OCI-LY1 (cell line): ENCODE data around the gene PPP2R2C.

ENCODE experiments used
- H2AFZ ChIP-seq: fragments of 200-600 bp; sonication (generic), shearing (Covaris generic); 2 replicates; pipeline ENCODE4 v1.6.0; 2014; ENCODE audit warnings: antibody characterized with exemption, mild to moderate bottlenecking, low read length
- H3F3A ChIP-seq: fragments of 200-600 bp; sonication (generic), shearing (Covaris generic); 2 replicates; pipeline ENCODE4 v1.6.0; 2014; ENCODE audit warnings: mild to moderate bottlenecking, antibody characterized with exemption, low read length, moderate library complexity; ENCODE audit not compliant: insufficient read depth
- H3K27ac ChIP-seq: fragments of 200-600 bp; sonication (generic); 2 replicates; pipeline ENCODE4 v1.5.1; 2014; ENCODE audit warnings: low read length, mixed run types, mild to moderate bottlenecking, low read depth; ENCODE audit not compliant: poor library complexity, severe bottlenecking
- H3K27me3 ChIP-seq: fragments of 200-600 bp; sonication (generic); 2 replicates; pipeline ENCODE4 v1.6.0; 2014; ENCODE audit warnings: antibody characterized with exemption, mild to moderate bottlenecking, low read length, moderate library complexity; ENCODE audit not compliant: insufficient read depth
- H3K36me3 ChIP-seq: fragments of 200-600 bp; sonication (generic); 2 replicates; pipeline ENCODE4 v1.6.1; 2014; ENCODE audit warnings: mild to moderate bottlenecking, antibody characterized with exemption, low read length, moderate library complexity, mixed read lengths; ENCODE audit not compliant: insufficient read depth
- H3K4me1 ChIP-seq: fragments of 200-600 bp; sonication (generic); 2 replicates; pipeline ENCODE4 v1.5.1; 2014; ENCODE audit warnings: mild to moderate bottlenecking, low read length, moderate library complexity; ENCODE audit not compliant: insufficient read depth, severe bottlenecking
- H3K4me2 ChIP-seq: fragments of 200-600 bp; sonication (generic), shearing (Covaris generic); 2 replicates; pipeline ENCODE4 v1.6.1; 2014; ENCODE audit warnings: low read length
- H3K4me3 ChIP-seq: fragments of 200-600 bp; sonication (generic); 2 replicates; pipeline ENCODE4 v1.5.1; 2014; ENCODE audit warnings: low read length, low read depth, mild to moderate bottlenecking, mixed read lengths; ENCODE audit not compliant: poor library complexity, severe bottlenecking
- H3K79me2 ChIP-seq: fragments of 200-600 bp; shearing (Covaris generic); 2 replicates; pipeline ENCODE4 v1.6.1; 2016; ENCODE audit warnings: mixed run types, low read length, mixed read lengths; ENCODE audit not compliant: insufficient read depth
- H3K9ac ChIP-seq: fragments of 200-600 bp; sonication (generic), shearing (Covaris generic); 2 replicates; pipeline ENCODE4 v1.6.1; 2014; ENCODE audit warnings: mild to moderate bottlenecking, low read length, mixed read lengths
- H3K9me2 ChIP-seq: fragments of 200-600 bp; sonication (generic), shearing (Covaris generic); 2 replicates; pipeline ENCODE4 v1.6.1; 2014; ENCODE audit warnings: low read depth, mild to moderate bottlenecking, low read length, mixed read lengths
- H3K9me3 ChIP-seq: fragments of 200-600 bp; shearing (Covaris generic); 2 replicates; pipeline ENCODE4 v1.6.1; 2014; ENCODE audit warnings: low read length, mixed read lengths
- H4K20me1 ChIP-seq: fragments of 200-600 bp; sonication (generic), shearing (Covaris generic); 2 replicates; pipeline ENCODE4 v1.6.0; 2016; ENCODE audit warnings: mild to moderate bottlenecking, low read length; ENCODE audit not compliant: insufficient read depth
- EZH2 ChIP-seq: fragments of 200-600 bp; sonication (generic), shearing (Covaris generic); IDR thresholded peaks from 2 replicates; pipeline ENCODE4 v1.8.0; 2017; ENCODE audit warnings: borderline replicate concordance, mixed run types, mild to moderate bottlenecking, antibody characterized with exemption, low read length, moderate library complexity, mixed read lengths
- TF ChIP-seq, protein P1 (sequence below): fragments of 200-600 bp; sonication (generic), shearing (Covaris generic); IDR thresholded peaks from 2 replicates; pipeline ENCODE4 v1.5.1; 2017; ENCODE audit warnings: mild to moderate bottlenecking, antibody characterized with exemption, low read length, moderate library complexity, mixed read lengths

PPP2R2C gene

GRCh38 chr4:6472008-6472386, 417 bp downstream of the PPP2R2C start:
- TF ChIP-seq, protein P1, sequence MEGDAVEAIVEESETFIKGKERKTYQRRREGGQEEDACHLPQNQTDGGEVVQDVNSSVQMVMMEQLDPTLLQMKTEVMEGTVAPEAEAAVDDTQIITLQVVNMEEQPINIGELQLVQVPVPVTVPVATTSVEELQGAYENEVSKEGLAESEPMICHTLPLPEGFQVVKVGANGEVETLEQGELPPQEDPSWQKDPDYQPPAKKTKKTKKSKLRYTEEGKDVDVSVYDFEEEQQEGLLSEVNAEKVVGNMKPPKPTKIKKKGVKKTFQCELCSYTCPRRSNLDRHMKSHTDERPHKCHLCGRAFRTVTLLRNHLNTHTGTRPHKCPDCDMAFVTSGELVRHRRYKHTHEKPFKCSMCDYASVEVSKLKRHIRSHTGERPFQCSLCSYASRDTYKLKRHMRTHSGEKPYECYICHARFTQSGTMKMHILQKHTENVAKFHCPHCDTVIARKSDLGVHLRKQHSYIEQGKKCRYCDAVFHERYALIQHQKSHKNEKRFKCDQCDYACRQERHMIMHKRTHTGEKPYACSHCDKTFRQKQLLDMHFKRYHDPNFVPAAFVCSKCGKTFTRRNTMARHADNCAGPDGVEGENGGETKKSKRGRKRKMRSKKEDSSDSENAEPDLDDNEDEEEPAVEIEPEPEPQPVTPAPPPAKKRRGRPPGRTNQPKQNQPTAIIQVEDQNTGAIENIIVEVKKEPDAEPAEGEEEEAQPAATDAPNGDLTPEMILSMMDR, result no peak
- no peak for TF ChIP-seq EZH2
- H4K20me1 ChIP-seq, result no peaks in the 10 kb centered on the region
- no peak overlapping the region for H3K4me2 ChIP-seq
- no peaks in the 10 kb centered on the region for H3K36me3 ChIP-seq
- H3K79me2 ChIP-seq, result no peaks in the 10 kb centered on the region
- no peaks in the 10 kb centered on the region for H3K9me2 ChIP-seq
- no peak overlapping the region for H3K27ac ChIP-seq
- H3K9ac ChIP-seq, result no peak overlapping the region
- H3K4me3 ChIP-seq, result no peak overlapping the region
- no peaks in the 10 kb centered on the region for H3K9me3 ChIP-seq
- H2AFZ ChIP-seq, result no peak overlapping the region
- no peaks in the 10 kb centered on the region for H3F3A ChIP-seq
- no peaks in the 10 kb centered on the region for H3K4me1 ChIP-seq
- H3K27me3 ChIP-seq, result no peaks in the 10 kb centered on the region

DNA sequence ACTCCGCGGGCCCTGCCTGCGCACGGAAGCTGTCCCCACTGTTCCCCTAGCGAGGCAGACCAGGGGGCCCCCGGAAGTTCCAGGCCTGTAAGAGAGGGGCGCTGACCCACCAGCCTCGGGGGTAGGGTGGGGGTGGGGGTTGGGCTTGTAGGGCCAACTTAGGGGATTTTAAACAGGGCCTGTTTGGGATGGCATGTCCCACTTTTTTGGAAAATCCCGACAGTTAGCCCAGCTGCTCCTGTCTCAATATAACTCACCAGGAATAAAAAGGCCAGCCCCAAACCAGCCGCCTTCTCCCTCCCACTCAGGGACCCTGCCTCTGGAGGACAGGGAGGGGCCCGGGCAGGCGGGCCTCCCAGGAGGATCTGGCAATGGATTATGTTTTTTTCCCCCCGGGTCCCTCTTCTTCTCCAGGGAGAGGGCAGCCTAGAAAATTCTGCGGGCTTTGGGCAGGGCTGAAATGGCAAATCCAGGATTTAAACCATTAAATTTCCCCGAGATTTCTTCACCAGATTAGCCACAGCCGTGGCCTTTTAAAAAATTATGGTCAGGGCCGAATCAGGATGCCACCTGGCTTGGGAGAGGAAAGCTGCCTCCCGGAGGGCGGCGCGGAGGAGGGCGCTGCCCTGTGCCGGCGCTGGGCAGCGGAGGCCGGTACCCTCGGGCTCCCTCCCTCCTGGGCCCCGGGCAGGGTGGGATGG, 957 bp downstream of the PPP2R2C start:
- Histone ChIP-seq H3K27me3 (no peaks in the 10 kb centered on the region), H2AFZ (no peak overlapping the region), H3F3A (no peaks in the 10 kb centered on the region), H3K4me2 (no peak overlapping the region), H3K4me1 (no peaks in the 10 kb centered on the region), H3K9ac (no peak overlapping the region), H4K20me1 (no peaks in the 10 kb centered on the region), H3K36me3 (no peaks in the 10 kb centered on the region), H3K79me2 (no peaks in the 10 kb centered on the region), H3K27ac (no peak overlapping the region), H3K9me3 (no peaks in the 10 kb centered on the region), H3K9me2 (no peaks in the 10 kb centered on the region), H3K4me3 (no peak overlapping the region)
- no peak for TF ChIP-seq EZH2
- TF ChIP-seq, protein P1, result no peak

GRCh38 chr4:6470502-6471306, 1.7 kb downstream of the PPP2R2C start:
- no peaks in the 10 kb centered on the region for H3K36me3 ChIP-seq
- H3K27ac ChIP-seq, result no peak overlapping the region
- H3K79me2 ChIP-seq, result no peaks in the 10 kb centered on the region
- H3K4me2 ChIP-seq, result no peak overlapping the region
- H3K4me1 ChIP-seq, result no peaks in the 10 kb centered on the region
- no peak overlapping the region for H3K9ac ChIP-seq
- no peak for TF ChIP-seq EZH2
- TF ChIP-seq, protein P1, result no peak
- H3K4me3 ChIP-seq, result no peak overlapping the region
- H2AFZ ChIP-seq, result no peak overlapping the region
- no peaks in the 10 kb centered on the region for H3K9me3 ChIP-seq
- H3K9me2 ChIP-seq, result no peaks in the 10 kb centered on the region
- no peaks in the 10 kb centered on the region for H4K20me1 ChIP-seq
- no peaks in the 10 kb centered on the region for H3F3A ChIP-seq
- H3K27me3 ChIP-seq, result no peaks in the 10 kb centered on the region
